GM10266 (cell line): ENCODE measurements around the gene KCNQ2.

Experiments used
- DNase-seq: peaks from one replicate; pipeline ENCODE4 v3.0.0; 2012; ENCODE audit errors: extremely low spot score
- TF ChIP-seq, protein P1 (sequence below): IDR thresholded peaks from 2 replicates; pipeline ENCODE4 v1.5.1; 2012; ENCODE audit warnings: mild to moderate bottlenecking, low read depth; ENCODE audit not compliant: control insufficient read depth, insufficient read depth; ENCODE audit errors: missing control alignments

KCNQ2 gene

DNA sequence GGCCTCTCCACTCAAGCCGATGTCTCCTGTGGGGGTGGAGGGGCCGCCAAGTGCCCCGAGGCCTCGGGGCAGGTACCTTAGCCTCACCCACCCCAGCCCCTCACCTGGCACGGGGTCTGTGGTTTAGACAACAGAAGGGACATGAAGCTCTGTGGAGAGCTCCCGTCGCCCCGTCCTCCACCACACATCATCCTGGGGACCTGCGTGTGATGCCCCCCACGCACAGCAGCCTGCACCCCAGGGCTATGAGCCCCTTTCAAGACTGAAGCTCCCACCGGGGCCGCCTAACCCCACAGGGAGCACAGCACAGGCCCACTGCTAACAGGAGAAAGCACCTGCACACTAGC lies 8.2 kb downstream of the KCNQ2 start:
- TF ChIP-seq, protein P1, sequence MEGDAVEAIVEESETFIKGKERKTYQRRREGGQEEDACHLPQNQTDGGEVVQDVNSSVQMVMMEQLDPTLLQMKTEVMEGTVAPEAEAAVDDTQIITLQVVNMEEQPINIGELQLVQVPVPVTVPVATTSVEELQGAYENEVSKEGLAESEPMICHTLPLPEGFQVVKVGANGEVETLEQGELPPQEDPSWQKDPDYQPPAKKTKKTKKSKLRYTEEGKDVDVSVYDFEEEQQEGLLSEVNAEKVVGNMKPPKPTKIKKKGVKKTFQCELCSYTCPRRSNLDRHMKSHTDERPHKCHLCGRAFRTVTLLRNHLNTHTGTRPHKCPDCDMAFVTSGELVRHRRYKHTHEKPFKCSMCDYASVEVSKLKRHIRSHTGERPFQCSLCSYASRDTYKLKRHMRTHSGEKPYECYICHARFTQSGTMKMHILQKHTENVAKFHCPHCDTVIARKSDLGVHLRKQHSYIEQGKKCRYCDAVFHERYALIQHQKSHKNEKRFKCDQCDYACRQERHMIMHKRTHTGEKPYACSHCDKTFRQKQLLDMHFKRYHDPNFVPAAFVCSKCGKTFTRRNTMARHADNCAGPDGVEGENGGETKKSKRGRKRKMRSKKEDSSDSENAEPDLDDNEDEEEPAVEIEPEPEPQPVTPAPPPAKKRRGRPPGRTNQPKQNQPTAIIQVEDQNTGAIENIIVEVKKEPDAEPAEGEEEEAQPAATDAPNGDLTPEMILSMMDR = no peak
- no peak for DNase-seq

DNA sequence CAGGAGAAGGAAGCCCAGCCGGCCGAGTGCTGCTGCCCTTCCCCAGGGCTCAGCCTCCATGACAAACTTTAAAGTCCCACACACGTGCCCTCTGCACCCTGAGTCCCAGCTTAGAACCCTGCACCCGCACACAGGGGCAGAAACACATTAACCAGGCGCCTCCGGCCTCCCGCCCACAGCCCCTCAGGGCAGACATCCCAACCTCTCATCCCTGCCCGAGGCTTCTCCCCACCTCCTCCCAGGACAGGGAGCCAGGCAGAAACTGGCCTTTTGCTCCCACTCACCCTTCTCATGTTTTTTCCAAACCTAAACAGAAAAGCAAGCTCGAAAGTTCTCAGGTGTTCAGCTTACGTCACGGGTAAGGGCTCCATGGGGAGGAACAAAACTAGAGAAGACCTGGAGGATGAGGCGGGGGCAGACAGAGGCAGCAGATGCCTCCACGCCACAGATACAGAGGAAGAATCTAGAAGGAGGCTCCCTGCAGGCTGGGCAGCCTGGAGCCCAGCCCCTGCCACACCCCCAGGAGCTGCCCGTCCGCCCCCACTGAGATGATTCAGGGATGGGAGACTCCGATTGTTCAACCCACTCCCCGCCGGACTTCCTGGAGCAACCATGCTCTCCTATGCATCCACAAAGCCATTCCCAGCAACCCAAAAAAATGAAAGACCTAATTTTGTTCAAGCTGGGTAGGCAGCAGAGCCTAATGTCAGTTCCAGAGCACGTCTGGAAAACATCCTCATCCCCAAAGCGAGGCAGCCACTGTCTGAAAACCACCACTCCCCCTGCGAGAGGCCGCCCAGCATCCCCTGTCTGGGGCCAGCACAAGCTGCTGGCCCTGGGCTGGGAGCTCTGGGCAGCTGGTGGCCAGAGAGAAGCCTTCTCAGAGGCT lies 8.8 kb downstream of the KCNQ2 start:
- TF ChIP-seq, protein P1 = no peak
- no peak for DNase-seq

DNA sequence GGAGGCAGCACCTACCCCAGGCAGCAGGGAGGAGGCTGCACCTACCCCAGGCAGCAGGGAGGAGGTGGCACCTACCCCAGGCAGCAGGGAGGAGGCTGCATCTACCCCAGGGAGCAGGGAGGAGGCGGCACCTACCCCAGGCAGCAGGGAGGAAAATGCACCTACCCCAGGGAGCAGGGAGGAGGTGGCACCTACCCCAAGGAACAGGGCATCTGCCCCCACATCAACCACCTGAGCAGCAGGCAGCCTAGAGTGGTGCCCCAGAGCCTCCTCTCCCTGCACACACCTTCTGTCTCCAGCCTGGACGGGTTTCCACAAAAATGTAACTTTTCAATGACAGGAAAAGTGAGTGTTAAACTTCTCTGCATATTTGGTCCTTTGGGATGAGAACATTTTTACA lies 10.2 kb downstream of the KCNQ2 start:
- TF ChIP-seq, protein P1 = no peak
- DNase-seq = no peak

DNA sequence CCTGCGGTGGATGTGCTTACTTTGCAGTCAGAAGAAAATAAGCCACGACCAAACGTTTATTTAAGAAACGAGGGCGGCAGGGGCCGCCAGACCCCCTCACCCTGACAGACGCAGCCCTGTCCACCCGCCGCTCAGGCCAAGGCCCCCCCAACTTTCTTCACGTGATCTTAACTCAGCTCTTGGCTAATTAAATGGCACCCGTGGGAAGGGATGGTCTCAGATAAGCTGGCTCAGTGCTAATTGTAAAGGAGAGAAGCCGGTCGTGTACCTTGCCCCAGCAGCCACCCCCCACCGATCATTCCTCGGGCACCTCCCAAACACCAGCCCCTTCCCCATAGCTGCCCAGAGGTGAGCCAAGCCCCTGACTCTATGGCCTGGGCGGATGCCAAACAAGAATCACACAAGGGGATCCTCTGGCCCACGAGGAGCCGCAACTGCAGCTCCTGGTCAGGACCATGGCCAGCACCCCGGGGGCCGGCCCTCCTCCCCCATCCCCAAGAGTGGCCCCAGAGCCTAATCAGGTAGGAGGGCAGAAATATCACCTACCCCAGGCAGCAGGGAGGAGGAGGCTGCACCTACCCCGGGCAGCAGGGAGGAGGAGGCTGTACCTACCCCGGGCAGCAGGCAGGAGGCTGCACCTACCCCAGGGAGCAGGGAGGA lies 11.2 kb downstream of the KCNQ2 start:
- no peak for DNase-seq

DNA sequence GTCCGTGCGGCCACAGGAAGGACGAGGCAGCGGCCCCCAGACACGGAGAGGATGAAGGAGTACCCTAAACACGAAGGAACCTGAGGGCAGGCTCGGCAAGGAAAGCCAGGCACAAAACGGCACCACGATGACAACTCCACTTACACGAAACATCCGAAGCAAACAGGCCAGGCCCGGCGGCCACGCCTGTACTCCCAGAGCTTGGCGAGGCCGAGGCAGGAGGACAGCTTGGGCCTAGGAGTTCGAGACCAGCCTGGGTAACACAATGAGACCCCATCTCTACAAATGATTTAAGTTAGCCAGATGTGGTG lies 13.4 kb downstream of the KCNQ2 start:
- no peak for DNase-seq
- TF ChIP-seq, protein P1 = no peak

More for the DNA sequence above, 11.2 kb downstream of the KCNQ2 start:
- TF ChIP-seq, protein P1 = no peak

DNA sequence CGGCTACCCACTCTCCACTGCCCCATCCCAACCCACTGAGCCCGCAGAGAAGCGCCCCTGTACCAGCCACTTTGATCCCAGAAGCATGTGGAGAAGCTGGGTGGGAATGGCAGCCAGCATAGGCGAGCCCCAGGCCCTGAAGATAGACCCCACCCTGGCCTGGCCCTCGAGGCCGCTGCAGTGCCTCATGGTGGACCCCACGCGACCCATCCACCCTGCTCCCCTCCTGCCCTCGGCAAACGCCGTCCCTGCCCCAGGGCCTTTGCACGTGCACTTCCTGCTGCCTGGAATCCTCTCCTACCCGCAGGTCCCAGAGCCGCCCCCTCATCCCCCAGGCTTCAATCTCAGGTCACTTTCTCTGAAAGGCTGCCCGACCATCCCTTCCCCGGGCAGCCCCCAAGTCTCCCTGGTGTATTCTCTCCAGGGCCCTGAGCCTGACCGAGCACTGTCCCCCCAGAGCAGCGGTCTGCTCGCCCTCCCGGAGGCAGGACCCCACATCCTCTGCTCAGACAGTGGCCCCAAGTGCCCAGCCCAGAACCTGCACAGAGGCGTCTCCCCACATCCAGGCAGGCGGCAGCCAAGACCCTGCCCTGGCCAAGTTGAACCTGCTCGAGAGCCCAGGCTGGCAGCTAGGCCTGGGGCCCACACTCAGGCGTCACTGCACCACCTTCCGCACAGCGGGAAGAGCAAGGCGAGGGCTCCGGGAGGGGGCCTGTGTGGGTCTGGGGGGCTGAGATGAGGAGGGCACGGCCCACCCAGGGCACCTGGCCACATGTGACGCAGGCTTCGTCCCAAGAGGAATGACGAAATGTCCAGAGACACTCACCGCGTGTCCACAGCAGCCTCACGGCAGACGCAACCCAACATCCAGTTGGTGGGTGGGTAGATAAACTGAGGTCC lies 14.0 kb downstream of the KCNQ2 start:
- no peak for DNase-seq
- TF ChIP-seq, protein P1 = no peak
